SU-DHL-6 (cell line): ENCODE measurements around the gene OMP.

Source experiments
- EZH2phosphoT487 ChIP-seq: fragments of 200-600 bp; sonication (generic), shearing (Covaris generic); conservative IDR thresholded peaks from 2 replicates; pipeline ENCODE4 v1.6.1; 2018; ENCODE audit warnings: mild to moderate bottlenecking, antibody characterized with exemption, low read length, moderate library complexity, mixed read lengths
- TF ChIP-seq, protein P1 (sequence below): fragments of 200-600 bp; sonication (generic); IDR thresholded peaks from one replicate; pipeline ENCODE4 v1.5.1; 2017; ENCODE audit warnings: antibody characterized with exemption, mild to moderate bottlenecking, low read length, moderate library complexity; ENCODE audit not compliant: insufficient read depth, poor library complexity, severe bottlenecking

DNA sequence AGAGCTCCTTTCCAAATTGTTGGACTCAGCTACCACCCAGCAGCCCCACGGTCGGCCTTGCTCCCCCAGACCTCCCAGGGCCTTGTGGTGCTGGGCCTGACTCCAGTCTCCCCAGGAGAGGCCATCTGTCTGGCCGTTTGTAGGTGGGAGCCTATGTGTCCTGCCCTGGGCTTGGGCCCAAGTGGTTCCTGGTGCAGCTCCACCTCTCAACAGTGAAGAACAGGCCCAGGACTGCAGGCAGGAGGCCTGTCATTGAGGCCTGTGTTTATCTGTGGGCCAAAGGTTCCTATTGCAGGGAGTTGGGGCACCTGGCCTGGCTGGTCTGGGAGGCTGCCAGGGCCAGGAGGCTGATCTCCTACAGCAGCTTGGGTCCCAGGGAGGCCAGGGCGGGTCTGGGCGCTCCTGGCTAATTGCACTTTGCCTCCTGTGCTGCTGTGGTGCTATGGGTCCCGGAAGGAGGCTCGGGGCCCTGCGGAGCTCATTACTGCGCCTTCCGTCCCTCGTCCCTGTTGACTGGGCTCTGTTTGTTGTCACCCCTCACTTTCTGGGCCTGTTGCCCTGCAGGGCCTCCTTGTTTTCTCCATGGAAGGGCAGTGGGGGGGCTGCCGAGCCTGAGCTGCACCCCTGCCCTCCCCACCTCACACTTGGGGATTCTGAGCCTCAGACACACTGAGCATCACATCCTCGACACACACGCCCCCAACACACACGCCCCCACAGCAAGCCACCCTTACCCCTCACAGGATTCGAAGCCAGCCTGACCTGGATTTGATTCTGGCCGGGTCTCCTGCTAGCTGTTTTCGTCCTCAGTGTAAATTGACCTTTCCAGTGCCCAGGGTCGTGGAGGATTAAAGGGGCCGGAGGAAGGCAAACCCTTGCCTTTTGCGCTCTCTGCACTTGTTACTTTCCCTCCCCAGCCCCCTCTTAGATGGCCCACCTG lies 6.8 kb upstream of the OMP start:
- no peak for TF ChIP-seq EZH2phosphoT487
- TF ChIP-seq, protein P1, sequence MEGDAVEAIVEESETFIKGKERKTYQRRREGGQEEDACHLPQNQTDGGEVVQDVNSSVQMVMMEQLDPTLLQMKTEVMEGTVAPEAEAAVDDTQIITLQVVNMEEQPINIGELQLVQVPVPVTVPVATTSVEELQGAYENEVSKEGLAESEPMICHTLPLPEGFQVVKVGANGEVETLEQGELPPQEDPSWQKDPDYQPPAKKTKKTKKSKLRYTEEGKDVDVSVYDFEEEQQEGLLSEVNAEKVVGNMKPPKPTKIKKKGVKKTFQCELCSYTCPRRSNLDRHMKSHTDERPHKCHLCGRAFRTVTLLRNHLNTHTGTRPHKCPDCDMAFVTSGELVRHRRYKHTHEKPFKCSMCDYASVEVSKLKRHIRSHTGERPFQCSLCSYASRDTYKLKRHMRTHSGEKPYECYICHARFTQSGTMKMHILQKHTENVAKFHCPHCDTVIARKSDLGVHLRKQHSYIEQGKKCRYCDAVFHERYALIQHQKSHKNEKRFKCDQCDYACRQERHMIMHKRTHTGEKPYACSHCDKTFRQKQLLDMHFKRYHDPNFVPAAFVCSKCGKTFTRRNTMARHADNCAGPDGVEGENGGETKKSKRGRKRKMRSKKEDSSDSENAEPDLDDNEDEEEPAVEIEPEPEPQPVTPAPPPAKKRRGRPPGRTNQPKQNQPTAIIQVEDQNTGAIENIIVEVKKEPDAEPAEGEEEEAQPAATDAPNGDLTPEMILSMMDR, result no peak
